Stimulated activated CD8-positive, alpha-beta memory T cell treated with anti-CD3 and anti-CD28 coated beads, Interleukin-4, amount 100 ng/mL, for 24 hours (primary cell): Measurements from ENCODE around the gene PCBP4.

Experiments
- DNase-seq: peaks from one replicate; pipeline ENCODE4 v3.0.0-alpha.2; 2020; ENCODE audit warnings: low read depth

PCBP4 gene

GRCh38 chr3:51967384-51968169 lies at the start of gene PCBP4:
TSS of gene PCBP4 (minus strand) at chr3:51967454. CDS start at chr3:51961240, 6,214 bp downstream.
- no peak for DNase-seq

- DNase-seq, result no peak
These were observed 48.4 kb upstream of the PCBP4 start for GRCh38 chr3:52015438-52016228.

- no peak for DNase-seq
These were observed 47.4 kb upstream of the PCBP4 start for GRCh38 chr3:52014613-52015012.

GRCh38 chr3:52013802-52014598 lies 46.7 kb upstream of the PCBP4 start:
- DNase-seq, result no peak

- DNase-seq, result no peak
These were observed 45.4 kb upstream of the PCBP4 start for GRCh38 chr3:52012699-52013098.

- DNase-seq, result no peak
These were observed 43.2 kb upstream of the PCBP4 start for GRCh38 chr3:52010431-52010830.

- DNase-seq, result no peak
These were observed 40.0 kb upstream of the PCBP4 start for GRCh38 chr3:52007291-52007690.

GRCh38 chr3:52006820-52007133 lies 39.5 kb upstream of the PCBP4 start:
- DNase-seq, result no peak

- DNase-seq, result no peak
These were observed 39.0 kb upstream of the PCBP4 start for GRCh38 chr3:52006017-52006819.

GRCh38 chr3:52005571-52005986 lies 38.3 kb upstream of the PCBP4 start:
- DNase-seq, result no peak

- no peak for DNase-seq
These were observed 37.7 kb upstream of the PCBP4 start for GRCh38 chr3:52004906-52005395.

- no peak for DNase-seq
These were observed 37.0 kb upstream of the PCBP4 start for GRCh38 chr3:52004163-52004787.

GRCh38 chr3:52002748-52003147 lies 35.5 kb upstream of the PCBP4 start:
- no peak for DNase-seq

- peak; percentile 75 for DNase-seq
These were observed 34.3 kb upstream of the PCBP4 start for GRCh38 chr3:52001443-52001974.

GRCh38 chr3:51999846-52000245 lies 32.6 kb upstream of the PCBP4 start:
- DNase-seq, result no peak

GRCh38 chr3:51998774-51999173 lies 31.5 kb upstream of the PCBP4 start:
- DNase-seq, result no peak

GRCh38 chr3:51997935-51998596 lies 30.8 kb upstream of the PCBP4 start:
- DNase-seq, result no peak

- DNase-seq, result no peak
These were observed 29.9 kb upstream of the PCBP4 start for GRCh38 chr3:51997172-51997571.

- DNase-seq, result peak; percentile 80
These were observed 28.3 kb upstream of the PCBP4 start, which contains the start of gene RPL29 for GRCh38 chr3:51995346-51996163. TSS of gene RPL29 (minus strand) at chr3:51995895. CDS start at chr3:51995461, 434 bp downstream.
